PFSK-1 (cell line): ENCODE measurements around the gene MYO10.

Experiments used
- FOXP2 ChIP-seq: optimal IDR thresholded peaks from 2 replicates; pipeline ENCODE3; 2011; ENCODE audit warnings: borderline replicate concordance, control low read depth, inconsistent platforms; ENCODE audit not compliant: insufficient read depth; ENCODE audit errors: extremely low read length, extremely low read depth
- POLR2AphosphoS5 ChIP-seq: IDR thresholded peaks from 2 replicates; pipeline ENCODE4 v1.6.1; 2012; ENCODE audit warnings: low read depth, mild to moderate bottlenecking, control low read depth, low read length, moderate library complexity
- REST ChIP-seq, 2 experiments: IDR thresholded peaks; 2 replicates each; pipeline versions ENCODE4 v1.6.1 to v1.8.0; 2011 to 2012; ENCODE audit warnings: low read depth in 2 of 2, low read length in 2 of 2, control low read depth in 1 of 2, inconsistent platforms in 1 of 2, mild to moderate bottlenecking in 1 of 2, moderate library complexity in 1 of 2; ENCODE audit not compliant: insufficient read depth in 1 of 2
- SIN3A ChIP-seq: IDR thresholded peaks from 2 replicates; pipeline ENCODE4 v1.6.1; 2012; ENCODE audit warnings: mild to moderate bottlenecking, low read length, moderate library complexity, borderline replicate concordance; ENCODE audit not compliant: insufficient read depth
- TAF1 ChIP-seq: IDR thresholded peaks from 2 replicates; pipeline ENCODE4 v1.6.1; 2012; ENCODE audit warnings: low read length, control low read depth, borderline replicate concordance; ENCODE audit not compliant: insufficient read depth

DNA sequence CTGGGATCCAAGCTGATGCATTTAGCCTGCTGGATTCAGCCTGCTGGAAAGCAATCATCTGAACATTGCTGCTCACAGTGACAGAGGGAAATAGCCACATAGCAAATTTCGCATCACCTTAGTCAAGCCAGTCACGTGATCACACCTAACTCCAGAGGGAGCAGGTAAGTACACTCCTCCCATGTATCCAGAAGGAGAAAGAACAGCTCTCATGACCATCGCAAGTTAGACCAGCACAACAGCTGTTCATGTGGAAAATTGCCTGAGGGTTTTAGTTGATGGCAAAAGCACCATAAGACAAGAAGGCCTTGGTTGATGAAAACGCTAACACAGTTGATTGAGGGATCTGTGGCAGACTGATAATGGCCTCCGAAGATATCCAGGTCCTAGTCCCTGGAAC lies 34.2 kb upstream of the MYO10 start:
- TF ChIP-seq REST (IDR thresholded peaks at IDR 0.05; ENCODE audit: insufficient read depth in 1 of 2, low read depth in 2 of 2, low read length in 2 of 2): no peak
- no peak for TF ChIP-seq POLR2AphosphoS5
- TF ChIP-seq TAF1: no peak
- no peak for TF ChIP-seq SIN3A
- TF ChIP-seq FOXP2: no peak
